MM.1S (cell line): ENCODE data around the gene SEC16B.

Experiments used
- DNase-seq: peaks from one replicate; pipeline ENCODE4 v3.0.0-alpha.2; 2015
- H2AFZ ChIP-seq: fragments of 300-600 bp; sonication (generic); 2 replicates; pipeline ENCODE4 v1.6.0; 2016; ENCODE audit warnings: antibody characterized with exemption, low read length
- H3F3A ChIP-seq: fragments of 300-600 bp; sonication (generic); 2 replicates; pipeline ENCODE4 v1.6.1; 2016; ENCODE audit warnings: mild to moderate bottlenecking, antibody characterized with exemption, low read length, moderate library complexity, mixed read lengths; ENCODE audit not compliant: insufficient read depth
- H3K27ac ChIP-seq: fragments of 300-600 bp; sonication (generic); 2 replicates; pipeline ENCODE4 v1.5.1; 2016; ENCODE audit warnings: mild to moderate bottlenecking, low read length
- H3K27me3 ChIP-seq: fragments of 300-600 bp; sonication (generic); replicated peaks from 2 replicates; pipeline ENCODE4 v1.6.0; 2016; ENCODE audit warnings: low read length; ENCODE audit not compliant: insufficient read depth
- H3K36me3 ChIP-seq: fragments of 300-600 bp; sonication (generic); replicated peaks from 2 replicates; pipeline ENCODE4 v1.6.1; 2016; ENCODE audit warnings: mild to moderate bottlenecking, low read length, mixed read lengths; ENCODE audit not compliant: insufficient read depth
- H3K4me1 ChIP-seq: fragments of 300-600 bp; sonication (generic); 2 replicates; pipeline ENCODE4 v1.6.1; 2016; ENCODE audit warnings: low read length, mixed read lengths
- H3K4me2 ChIP-seq: fragments of 300-600 bp; sonication (generic); 2 replicates; pipeline ENCODE4 v1.6.0; 2016; ENCODE audit warnings: low read depth, low read length
- H3K4me3 ChIP-seq: fragments of 300-600 bp; sonication (generic); 2 replicates; pipeline ENCODE4 v1.5.1; 2016; ENCODE audit warnings: low read length, mixed read lengths
- H3K79me2 ChIP-seq: fragments of 300-600 bp; sonication (generic); 2 replicates; pipeline ENCODE4 v1.6.1; 2016; ENCODE audit warnings: mixed run types, low read length, mixed read lengths
- H3K9ac ChIP-seq: fragments of 300-600 bp; sonication (generic); 2 replicates; pipeline ENCODE4 v1.6.1; 2016; ENCODE audit warnings: low read length, mixed read lengths
- H3K9me2 ChIP-seq: fragments of 300-600 bp; sonication (generic); replicated peaks from 2 replicates; pipeline ENCODE4 v1.6.1; 2016; ENCODE audit warnings: mild to moderate bottlenecking, low read length, mixed read lengths; ENCODE audit not compliant: insufficient read depth
- H3K9me3 ChIP-seq: fragments of 300-600 bp; sonication (generic); replicated peaks from 2 replicates; pipeline ENCODE4 v1.6.1; 2016; ENCODE audit warnings: mild to moderate bottlenecking, low read length, mixed read lengths; ENCODE audit not compliant: insufficient read depth
- H4K20me1 ChIP-seq: fragments of 300-600 bp; sonication (generic); 2 replicates; pipeline ENCODE4 v1.6.1; 2016; ENCODE audit warnings: mild to moderate bottlenecking, low read length, moderate library complexity, mixed read lengths; ENCODE audit not compliant: insufficient read depth
- CTCF ChIP-seq: fragments of 300-600 bp; sonication (generic); IDR thresholded peaks from 2 replicates; pipeline ENCODE4 v1.5.1; 2016; ENCODE audit warnings: antibody characterized with exemption, low read length, mixed read lengths
- EZH2 ChIP-seq: fragments of 300-600 bp; sonication (generic); optimal IDR thresholded peaks from 2 replicates; pipeline ENCODE3; 2017; ENCODE audit warnings: low read depth, mild to moderate bottlenecking, antibody characterized with exemption, low read length, mixed read lengths
- EZH2phosphoT487 ChIP-seq: fragments of 300-600 bp; sonication (generic); IDR thresholded peaks from 2 replicates; pipeline ENCODE4 v1.6.1; 2018; ENCODE audit warnings: antibody characterized with exemption, low read length

SEC16B gene

DNA sequence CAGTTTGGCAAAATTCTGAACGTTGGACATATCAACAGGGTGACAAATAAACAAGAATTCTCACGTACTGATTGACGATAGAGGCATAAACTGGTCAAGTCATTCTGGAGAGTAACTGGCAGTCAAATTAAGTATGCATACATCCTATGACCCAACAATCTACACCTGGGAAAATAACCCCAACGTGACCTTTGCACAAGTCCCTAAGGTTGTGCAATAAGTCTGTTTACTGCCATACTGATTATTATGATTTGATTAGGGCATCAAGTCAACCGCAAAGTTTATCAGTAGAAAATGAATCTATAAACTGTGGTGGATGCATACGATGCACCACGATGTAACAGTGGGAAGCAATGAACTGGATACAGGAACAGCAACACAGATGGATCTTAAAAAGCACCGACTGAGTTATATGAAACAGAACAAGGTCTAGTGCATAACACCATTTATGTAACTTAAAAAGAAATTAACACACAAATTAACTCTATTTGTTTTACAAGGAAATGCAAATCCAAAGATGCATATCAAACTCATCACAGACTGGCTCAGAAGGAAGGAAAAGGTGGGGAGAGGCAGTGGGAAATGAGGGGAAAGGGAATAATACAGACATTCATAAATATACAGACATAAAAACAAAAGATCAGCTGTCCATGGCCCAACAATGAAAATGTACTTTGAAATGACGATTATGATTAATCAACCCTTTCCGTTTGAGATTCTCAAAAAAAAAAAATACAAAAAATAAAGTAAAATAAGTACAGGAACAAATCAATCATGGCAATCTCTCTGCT is 41.0 kb upstream of the SEC16B start:
- Histone ChIP-seq H2AFZ (no peak overlapping the region), H3K4me2 (no peak overlapping the region), H3K9me3 (no peaks in the 10 kb centered on the region), H4K20me1 (no peaks in the 10 kb centered on the region), H3F3A (no peaks in the 10 kb centered on the region), H3K27me3 (no peaks in the 10 kb centered on the region), H3K4me3 (no peak overlapping the region), H3K9me2 (no peaks in the 10 kb centered on the region), H3K4me1 (no peaks in the 10 kb centered on the region), H3K27ac (no peak overlapping the region), H3K9ac (no peak overlapping the region), H3K79me2 (no peaks in the 10 kb centered on the region), H3K36me3 (no peaks in the 10 kb centered on the region)
- DNase-seq: no peak
- TF ChIP-seq EZH2phosphoT487 (no peak), EZH2 (no peak), CTCF (no peak)

- Histone ChIP-seq H3K79me2 (no peaks in the 10 kb centered on the region), H3K4me2 (no peak overlapping the region), H3F3A (no peaks in the 10 kb centered on the region), H4K20me1 (no peaks in the 10 kb centered on the region), H3K9me2 (no peaks in the 10 kb centered on the region), H3K9ac (no peak overlapping the region), H3K4me3 (no peak overlapping the region), H3K9me3 (no peaks in the 10 kb centered on the region), H3K27me3 (no peaks in the 10 kb centered on the region), H2AFZ (no peak overlapping the region), H3K27ac (no peak overlapping the region), H3K36me3 (no peaks in the 10 kb centered on the region), H3K4me1 (no peaks in the 10 kb centered on the region)
- no peak for TF ChIP-seq EZH2
- no peak for TF ChIP-seq EZH2phosphoT487
- no peak for TF ChIP-seq CTCF
- no peak for DNase-seq
These were observed 36.2 kb upstream of the SEC16B start for GRCh38 chr1:178006043-178006442.

DNA sequence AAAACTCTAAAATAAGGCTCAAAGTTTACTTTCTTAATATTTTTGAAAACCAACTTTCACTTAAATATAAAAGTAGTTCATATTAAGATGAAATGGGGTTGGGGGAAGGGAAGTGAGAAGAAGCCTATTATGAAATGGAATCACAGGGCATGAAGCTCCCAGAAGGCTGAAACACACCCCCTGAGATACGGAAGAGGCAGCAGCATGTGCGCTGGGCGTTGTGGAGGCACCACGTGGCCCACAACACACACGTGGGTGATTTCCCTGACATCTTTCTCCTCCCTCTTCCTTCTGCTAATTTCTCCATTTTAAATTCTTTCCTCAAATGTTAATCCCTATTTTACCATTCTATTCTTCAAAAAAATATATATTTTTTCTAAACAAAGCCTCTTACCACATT is 35.6 kb upstream of the SEC16B start:
- H3K4me1 ChIP-seq: no peaks in the 10 kb centered on the region
- H2AFZ ChIP-seq: no peak overlapping the region
- no peak for TF ChIP-seq CTCF
- no peak for TF ChIP-seq EZH2
- no peak for TF ChIP-seq EZH2phosphoT487
- no peak overlapping the region for H3K9ac ChIP-seq
- H3K27me3 ChIP-seq: no peaks in the 10 kb centered on the region
- no peak overlapping the region for H3K27ac ChIP-seq
- H3K79me2 ChIP-seq: no peaks in the 10 kb centered on the region
- no peak for DNase-seq
- no peaks in the 10 kb centered on the region for H4K20me1 ChIP-seq
- H3K4me3 ChIP-seq: no peak overlapping the region
- H3K4me2 ChIP-seq: no peak overlapping the region
- H3K36me3 ChIP-seq: no peaks in the 10 kb centered on the region
- H3K9me2 ChIP-seq: no peaks in the 10 kb centered on the region
- no peaks in the 10 kb centered on the region for H3F3A ChIP-seq
- no peaks in the 10 kb centered on the region for H3K9me3 ChIP-seq
